Neural cell (in vitro differentiated cells): Measurements from ENCODE around the gene SLC6A3. TPM values are rescaled to one million over a fixed set of nuclear protein-coding genes. Genes with fewer than 3 reads are reported as not detected.

Source experiments
- H2AFZ ChIP-seq: fragments of 200-600, 300-800 bp; sonication (generic), shearing (Covaris generic); 2 replicates; pipeline ENCODE4 v1.6.0; 2014; ENCODE audit warnings: low read depth, mild to moderate bottlenecking, antibody characterized with exemption, low read length, moderate library complexity
- H3F3A ChIP-seq: fragments of 200-600 bp; shearing (Covaris generic); 2 replicates; pipeline ENCODE4 v1.6.1; 2016; ENCODE audit warnings: mild to moderate bottlenecking, moderate library complexity, mixed read lengths, antibody characterized with exemption, low read length; ENCODE audit not compliant: insufficient read depth, poor library complexity, severe bottlenecking
- H3K27ac ChIP-seq: fragments of 200-600, 300-800 bp; sonication (generic), shearing (Covaris generic); 2 replicates; pipeline ENCODE4 v1.5.1; 2014; ENCODE audit warnings: mild to moderate bottlenecking, low read length, moderate library complexity
- H3K27me3 ChIP-seq: fragments of 300-800, 200-600 bp; sonication (generic), shearing (Covaris generic); 2 replicates; pipeline ENCODE4 v1.6.0; 2014; ENCODE audit warnings: mild to moderate bottlenecking, low read depth, low read length, moderate library complexity; ENCODE audit not compliant: insufficient read depth
- H3K36me3 ChIP-seq: fragments of 300-800, 200-600 bp; sonication (generic), shearing (Covaris generic); 2 replicates; pipeline ENCODE4 v1.5.1; 2014; ENCODE audit warnings: mild to moderate bottlenecking, antibody characterized with exemption, low read length, moderate library complexity; ENCODE audit not compliant: insufficient read depth
- H3K4me2 ChIP-seq: fragments of 300-800, 200-600 bp; sonication (generic), shearing (Covaris generic); 2 replicates; pipeline ENCODE4 v1.6.0; 2014; ENCODE audit warnings: mild to moderate bottlenecking, low read length
- H3K4me3 ChIP-seq: fragments of 300-800, 200-600 bp; sonication (generic), shearing (Covaris generic); 2 replicates; pipeline ENCODE4 v1.5.1; 2014; ENCODE audit warnings: mild to moderate bottlenecking, low read length, moderate library complexity
- H3K79me2 ChIP-seq: fragments of 200-600 bp; shearing (Covaris generic); replicated peaks from 2 replicates; pipeline ENCODE4 v1.6.0; 2014; ENCODE audit warnings: mild to moderate bottlenecking, low read length, moderate library complexity; ENCODE audit not compliant: insufficient read depth
- H3K9ac ChIP-seq: fragments of 300-800, 200-600 bp; sonication (generic), shearing (Covaris generic); 2 replicates; pipeline ENCODE4 v1.6.1; 2016; ENCODE audit warnings: mild to moderate bottlenecking, low read length, mixed read lengths
- H3K9me2 ChIP-seq: fragments of 200-600 bp; shearing (Covaris generic); 2 replicates; pipeline ENCODE4 v1.6.1; 2016; ENCODE audit warnings: mild to moderate bottlenecking, low read length, mixed read lengths; ENCODE audit not compliant: insufficient read depth
- H3K9me3 ChIP-seq: fragments of 200-600, 300-800 bp; sonication (generic), shearing (Covaris generic); 2 replicates; pipeline ENCODE4 v1.6.1; 2016; ENCODE audit warnings: mild to moderate bottlenecking, mixed run types, low read length, moderate library complexity, mixed read lengths
- H4K20me1 ChIP-seq: fragments of 200-600 bp; shearing (Covaris generic); 2 replicates; pipeline ENCODE4 v1.6.1; 2016; ENCODE audit warnings: mild to moderate bottlenecking, mixed run types; ENCODE audit not compliant: insufficient read depth
- CTCF ChIP-seq: fragments of 450-650 bp; IDR thresholded peaks from 2 replicates; pipeline ENCODE4 v1.5.1; 2014; ENCODE audit warnings: antibody characterized with exemption, mild to moderate bottlenecking, moderate library complexity; ENCODE audit not compliant: poor library complexity, severe bottlenecking
- EP300 ChIP-seq: fragments of 450-650 bp; conservative IDR thresholded peaks from 2 replicates; pipeline ENCODE4 v1.6.1; 2014; ENCODE audit warnings: antibody characterized with exemption, mild to moderate bottlenecking, moderate library complexity; ENCODE audit not compliant: poor library complexity, severe bottlenecking
- EZH2 ChIP-seq: fragments of 200-600, 300-800 bp; shearing (Covaris generic), sonication (generic); IDR thresholded peaks from 2 replicates; pipeline ENCODE4 v1.6.1; 2014; ENCODE audit warnings: antibody characterized with exemption, low read length, borderline replicate concordance, mild to moderate bottlenecking; ENCODE audit not compliant: insufficient read depth, poor library complexity, severe bottlenecking
- MXI1 ChIP-seq: fragments of 450-650 bp; conservative IDR thresholded peaks from 2 replicates; pipeline ENCODE4 v1.6.1; 2014; ENCODE audit warnings: antibody characterized with exemption, mild to moderate bottlenecking; ENCODE audit not compliant: poor library complexity, severe bottlenecking
- POLR2AphosphoS5 ChIP-seq: IDR thresholded peaks from 2 replicates; pipeline ENCODE4 v1.6.1; 2012
- RAD21 ChIP-seq: fragments of 450-650 bp; conservative IDR thresholded peaks from 2 replicates; pipeline ENCODE4 v1.6.1; 2014; ENCODE audit warnings: antibody characterized with exemption, mild to moderate bottlenecking, moderate library complexity
- REST ChIP-seq: IDR thresholded peaks from 2 replicates; pipeline ENCODE4 v1.6.1; 2012; ENCODE audit warnings: borderline replicate concordance
- SMC3 ChIP-seq: fragments of 450-650 bp; conservative IDR thresholded peaks from 2 replicates; pipeline ENCODE4 v1.6.1; 2014; ENCODE audit warnings: antibody characterized with exemption, mild to moderate bottlenecking, moderate library complexity; ENCODE audit not compliant: poor library complexity
- TAF1 ChIP-seq: IDR thresholded peaks from 2 replicates; pipeline ENCODE4 v1.6.1; 2012; ENCODE audit warnings: low read depth
- polyA plus RNA-seq: library from polyadenylated mRNA; depleted of rRNA; stranded (reverse); fragments of >200 nt; gene quantifications from 2 replicates; pipeline ENCODE4 v1.2.3, GENCODE V29; 2014

The SLC6A3 gene
- polyA plus RNA-seq, 1 donor from 2014 or later = 0.77 TPM

- H3K4me2 ChIP-seq = no peak overlapping the region
- no peaks in the 10 kb centered on the region for H3K79me2 ChIP-seq
- no peak overlapping the region for H2AFZ ChIP-seq
- no peaks in the 10 kb centered on the region for H3K36me3 ChIP-seq
- no peak overlapping the region for H3K9ac ChIP-seq
- TF ChIP-seq MXI1 (no peak), POLR2AphosphoS5 (no peak), REST (no peak), EZH2 (no peak), RAD21 (no peak), SMC3 (no peak), EP300 (no peak), CTCF (no peak), TAF1 (no peak)
- no peaks in the 10 kb centered on the region for H3F3A ChIP-seq
- no peaks in the 10 kb centered on the region for H3K9me3 ChIP-seq
- no peak overlapping the region for H3K27ac ChIP-seq
- no peak overlapping the region for H3K4me3 ChIP-seq
- H4K20me1 ChIP-seq = no peaks in the 10 kb centered on the region
- H3K27me3 ChIP-seq = no peaks in the 10 kb centered on the region
- H3K9me2 ChIP-seq = no peaks in the 10 kb centered on the region
Measured at GRCh38 chr5:1463326-1464095, 18.3 kb upstream of the SLC6A3 start.

GRCh38 chr5:1462358-1462757 is 17.1 kb upstream of the SLC6A3 start:
- H3K4me3 ChIP-seq = no peak overlapping the region
- H3K9ac ChIP-seq = no peak overlapping the region
- no peak for TF ChIP-seq EZH2
- no peak for TF ChIP-seq POLR2AphosphoS5
- TF ChIP-seq SMC3 = no peak
- no peak for TF ChIP-seq REST
- TF ChIP-seq MXI1 = no peak
- TF ChIP-seq EP300 = no peak
- TF ChIP-seq CTCF = no peak
- TF ChIP-seq TAF1 = no peak
- no peak for TF ChIP-seq RAD21
- no peaks in the 10 kb centered on the region for H3K27me3 ChIP-seq
- no peaks in the 10 kb centered on the region for H3K9me2 ChIP-seq
- no peak overlapping the region for H3K27ac ChIP-seq
- H3F3A ChIP-seq = no peaks in the 10 kb centered on the region
- H3K79me2 ChIP-seq = no peaks in the 10 kb centered on the region
- no peaks in the 10 kb centered on the region for H3K36me3 ChIP-seq
- no peak overlapping the region for H2AFZ ChIP-seq
- no peaks in the 10 kb centered on the region for H4K20me1 ChIP-seq
- peaks cover under 1% of the 10 kb centered on the region for H3K9me3 ChIP-seq
- H3K4me2 ChIP-seq = no peak overlapping the region
